ENCODE results near the gene RPTOR.
"Not testable (repeated sequence)": the region's sequence is repeated elsewhere in the genome, so short reads cannot be mapped to it uniquely, and the experiment has no call there.

The RPTOR gene

DNA sequence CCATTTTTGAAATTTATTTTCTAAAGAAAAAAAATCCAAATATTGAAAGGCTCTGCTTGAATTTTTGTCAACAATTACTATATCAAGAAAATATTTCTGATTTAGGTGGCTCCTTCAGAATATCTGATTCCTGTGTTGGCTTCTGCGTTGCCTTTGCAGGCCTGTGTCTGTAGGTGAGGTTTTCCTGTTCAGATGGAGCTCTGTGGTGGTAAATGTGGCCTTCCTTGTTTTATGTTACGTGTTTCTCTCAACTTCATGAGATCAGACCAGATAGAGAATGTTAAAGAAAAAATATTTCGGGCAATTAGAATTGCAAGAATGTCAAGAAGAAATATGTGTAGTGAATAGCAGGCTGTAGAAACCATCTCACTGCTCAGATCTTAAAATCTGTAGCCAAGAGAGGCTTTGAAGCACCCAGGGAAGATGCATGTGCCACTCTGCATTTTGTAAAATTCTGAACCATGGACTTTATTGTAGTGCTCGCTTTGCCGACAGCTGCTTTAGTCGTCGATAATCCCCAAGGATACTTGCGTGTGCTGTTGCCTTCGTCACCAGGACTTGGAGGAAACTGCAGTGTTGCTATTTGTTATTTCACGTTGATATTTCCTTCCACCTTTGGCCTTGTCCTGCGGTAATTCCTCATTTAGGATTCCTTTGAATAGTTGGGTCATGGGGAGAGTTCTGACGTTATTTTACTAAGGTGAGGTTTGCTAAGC is 69.9 kb downstream of the RPTOR start:
- DNase-seq (ENCODE audit: low read depth in 2 of 2): no peak

DNA sequence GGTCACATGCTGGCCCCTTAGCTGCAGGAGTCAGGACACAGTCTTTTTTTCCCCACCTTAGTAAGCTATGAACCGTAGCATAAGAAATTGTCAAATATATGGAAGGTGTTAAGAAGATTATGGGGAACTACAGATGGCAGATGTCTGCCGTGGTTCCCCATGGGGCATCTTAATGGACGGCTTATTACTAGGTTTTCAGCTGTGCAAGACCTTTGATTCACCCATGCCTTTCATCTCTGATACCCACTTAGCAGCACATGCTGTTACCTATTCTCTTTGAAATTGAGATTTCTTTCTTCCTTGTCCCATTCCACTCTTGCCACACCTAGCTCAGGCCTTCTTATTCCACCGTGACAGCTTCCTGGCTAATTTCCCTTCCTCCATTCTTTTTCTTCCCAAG is 70.7 kb downstream of the RPTOR start:
- DNase-seq (ENCODE audit: low read depth in 2 of 2): no peak

DNA sequence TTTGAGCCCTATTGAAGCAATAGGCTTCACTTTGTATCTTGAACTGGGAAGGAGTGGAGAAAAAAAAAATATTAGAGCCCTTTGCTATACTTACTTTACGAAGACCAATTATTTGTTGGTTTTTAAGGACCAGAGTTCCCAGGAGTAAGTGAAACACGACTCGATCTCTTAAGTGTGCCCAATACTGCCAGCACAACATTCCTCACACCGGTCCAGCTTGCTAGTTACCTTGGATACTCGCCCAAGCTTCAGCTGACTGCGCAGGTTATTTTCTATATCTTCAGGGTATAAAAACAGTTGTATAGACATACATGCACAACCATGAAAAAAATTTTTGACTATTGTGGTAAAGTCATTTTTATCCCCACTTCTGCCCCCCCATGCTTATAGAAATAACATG is 72.1 kb downstream of the RPTOR start:
- DNase-seq (ENCODE audit: low read depth in 2 of 2): no peak

DNA sequence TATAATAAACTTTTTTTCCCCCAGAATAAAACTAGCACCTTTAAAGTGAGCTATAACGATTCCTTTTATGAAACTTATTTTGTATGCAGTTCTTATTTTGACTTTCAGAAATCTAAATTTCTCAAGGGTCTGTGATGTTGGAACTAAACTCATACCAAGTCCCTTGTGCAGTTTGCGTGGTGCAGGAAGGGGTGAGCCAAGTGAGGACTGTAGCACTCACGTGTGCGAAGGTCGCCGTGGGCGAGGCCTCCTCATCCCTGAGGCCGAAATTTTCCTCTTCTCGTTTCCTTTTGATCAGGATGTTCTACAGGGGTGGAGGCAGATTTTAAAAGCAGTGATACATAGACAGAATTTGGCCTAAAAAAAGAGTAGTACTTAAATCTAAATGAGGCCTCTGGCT is 73.7 kb downstream of the RPTOR start:
- peak in 1 of 2 experiments; percentile 11 for DNase-seq (ENCODE audit: low read depth in 2 of 2)

DNA sequence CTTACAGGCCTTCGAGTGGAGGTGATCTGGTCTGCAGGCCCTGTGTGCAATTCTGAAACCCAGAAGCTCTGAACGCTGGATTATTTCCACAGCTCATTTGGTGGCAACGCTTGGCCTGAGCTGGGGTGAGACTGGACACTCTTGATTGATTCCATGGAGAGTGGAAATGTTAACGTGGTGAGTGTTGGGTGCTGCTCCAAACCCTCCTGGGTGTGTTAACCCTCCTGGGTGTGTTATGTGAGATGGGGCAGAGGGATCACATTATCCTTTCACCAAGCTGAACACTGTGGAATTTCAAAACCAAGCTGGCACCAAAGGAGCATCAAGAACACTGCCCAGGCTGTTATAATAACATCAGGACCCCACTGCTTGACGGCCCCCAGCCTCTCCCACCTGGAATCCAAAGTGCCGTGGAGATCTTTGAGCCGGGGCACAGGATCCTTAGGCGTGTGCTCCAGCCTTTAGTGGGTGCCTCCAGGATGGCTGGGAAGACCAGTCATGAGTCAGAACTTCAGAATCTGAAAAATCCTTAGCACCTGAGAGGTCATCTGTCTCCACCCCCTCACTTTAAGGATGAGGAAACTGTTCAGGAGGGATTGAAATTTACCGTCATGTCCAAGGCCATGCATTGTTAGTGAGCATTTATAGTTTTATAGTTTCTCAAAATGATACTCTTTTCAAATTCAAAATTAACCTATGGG is 75.0 kb downstream of the RPTOR start:
- no peak for DNase-seq (ENCODE audit: low read depth in 2 of 2)

GRCh38 chr17:80621335-80621996 is 76.8 kb downstream of the RPTOR start:
- DNase-seq (ENCODE audit: low read depth in 2 of 2): no peak

DNA sequence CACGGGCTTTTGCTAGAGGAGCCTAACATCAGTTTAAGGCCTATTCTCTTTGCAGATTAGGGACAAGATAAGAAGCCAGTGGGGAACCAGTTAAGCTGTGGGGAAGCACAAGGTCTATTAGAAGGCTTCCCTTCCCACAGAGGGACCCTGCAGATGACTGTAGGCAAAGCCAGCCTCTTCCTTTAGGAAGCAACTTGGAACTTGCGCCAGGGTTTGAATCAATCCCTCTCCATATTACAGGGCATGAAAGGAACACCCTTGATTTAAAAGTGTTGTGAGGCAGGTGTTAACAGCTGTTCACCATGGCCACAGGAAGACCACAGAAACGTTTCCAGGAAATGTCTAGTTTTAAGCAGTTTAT is 77.3 kb downstream of the RPTOR start:
- no peak for DNase-seq (ENCODE audit: low read depth in 2 of 2)

DNA sequence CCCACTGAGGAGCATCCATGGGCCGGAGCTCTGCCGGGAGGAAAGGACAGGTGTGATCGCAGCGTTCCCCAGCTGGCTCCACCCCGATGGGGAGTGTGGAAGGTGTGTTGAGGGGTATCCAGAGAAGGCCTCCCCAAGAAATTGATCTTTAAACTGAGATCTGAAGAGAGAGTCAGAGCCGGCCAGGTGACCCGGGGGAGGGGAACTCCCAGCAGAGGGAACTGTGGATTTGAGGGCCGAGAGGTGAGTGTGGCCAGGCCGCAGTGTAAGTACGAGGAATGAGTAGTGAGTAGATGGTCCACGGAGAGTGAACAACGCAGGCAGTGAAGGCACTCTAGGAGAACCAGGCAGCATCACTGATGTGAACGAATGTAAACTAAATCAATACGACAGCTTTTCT is 80.2 kb downstream of the RPTOR start:
- DNase-seq (ENCODE audit: low read depth in 2 of 2): no peak

DNA sequence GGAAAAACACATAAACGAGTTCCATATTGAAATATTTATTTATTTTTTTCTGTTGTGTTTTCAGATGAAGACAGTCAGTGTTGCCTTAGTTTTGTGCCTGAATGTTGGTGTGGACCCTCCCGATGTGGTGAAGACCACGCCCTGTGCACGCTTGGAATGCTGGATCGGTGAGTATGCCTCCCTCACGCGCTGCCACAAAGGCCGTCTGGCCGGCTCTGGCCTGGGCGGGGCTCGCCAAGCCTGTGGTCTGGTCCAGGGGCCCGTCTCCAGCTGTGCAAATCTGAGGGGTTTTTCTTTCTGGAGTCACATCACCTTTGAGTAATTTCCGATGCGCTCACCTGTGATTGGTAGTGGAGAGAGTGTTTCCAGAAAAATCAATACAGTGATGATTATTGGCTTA is 81.0 kb downstream of the RPTOR start:
- DNase-seq (ENCODE audit: low read depth in 2 of 2): no peak

DNA sequence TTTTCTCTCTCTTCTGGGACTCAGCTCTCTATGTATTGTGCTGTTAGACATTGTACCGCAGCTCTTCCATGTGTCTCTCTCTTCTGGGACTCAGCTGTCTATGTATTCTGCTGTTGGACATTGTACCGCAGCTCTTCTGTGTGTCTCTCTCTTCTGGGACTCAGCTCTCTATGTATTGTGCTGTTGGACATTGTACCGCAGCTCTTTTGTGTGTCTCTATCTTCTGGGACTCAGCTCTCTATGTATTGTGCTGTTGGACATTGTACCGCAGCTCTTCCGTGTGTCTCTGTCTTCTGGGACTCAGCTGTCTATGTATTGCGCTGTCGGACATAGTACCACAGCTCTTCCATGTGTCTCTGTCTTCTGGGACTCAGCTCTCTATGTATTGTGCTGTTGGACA is 84.2 kb downstream of the RPTOR start:
- not testable (repeated sequence) for DNase-seq (ENCODE audit: low read depth in 2 of 2)

GRCh38 chr17:80629298-80630028 is 84.8 kb downstream of the RPTOR start:
- no peak for DNase-seq (ENCODE audit: low read depth in 2 of 2)

- no peak for DNase-seq (ENCODE audit: low read depth in 2 of 2)
Measured at GRCh38 chr17:80630560-80631120, 86.0 kb downstream of the RPTOR start.

- no peak for DNase-seq (ENCODE audit: low read depth in 2 of 2)
Measured at GRCh38 chr17:80631142-80632045, 86.8 kb downstream of the RPTOR start.

GRCh38 chr17:80632046-80632581 is 87.5 kb downstream of the RPTOR start:
- no peak for DNase-seq (ENCODE audit: low read depth in 2 of 2)

DNA sequence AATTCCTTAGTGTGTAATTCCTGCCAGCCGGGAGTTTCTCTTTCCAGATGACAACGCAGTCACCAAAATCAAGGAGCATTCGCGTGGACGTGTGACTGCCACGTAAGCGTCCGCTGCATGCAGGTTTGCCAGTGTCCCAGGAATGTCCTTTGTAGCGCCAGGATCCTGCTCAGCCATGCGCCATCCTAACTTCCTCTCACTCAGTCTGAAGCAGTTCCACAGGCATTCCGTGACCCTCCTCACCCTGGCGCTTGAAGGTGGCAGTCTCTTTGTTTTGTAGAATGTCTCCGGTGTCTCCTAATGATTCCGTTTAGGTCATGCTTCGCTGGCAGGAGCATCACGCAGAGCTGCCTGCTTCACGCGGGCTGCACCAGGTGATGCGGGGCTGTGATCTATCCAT is 88.6 kb downstream of the RPTOR start:
- no peak for DNase-seq (ENCODE audit: low read depth in 2 of 2)

DNA sequence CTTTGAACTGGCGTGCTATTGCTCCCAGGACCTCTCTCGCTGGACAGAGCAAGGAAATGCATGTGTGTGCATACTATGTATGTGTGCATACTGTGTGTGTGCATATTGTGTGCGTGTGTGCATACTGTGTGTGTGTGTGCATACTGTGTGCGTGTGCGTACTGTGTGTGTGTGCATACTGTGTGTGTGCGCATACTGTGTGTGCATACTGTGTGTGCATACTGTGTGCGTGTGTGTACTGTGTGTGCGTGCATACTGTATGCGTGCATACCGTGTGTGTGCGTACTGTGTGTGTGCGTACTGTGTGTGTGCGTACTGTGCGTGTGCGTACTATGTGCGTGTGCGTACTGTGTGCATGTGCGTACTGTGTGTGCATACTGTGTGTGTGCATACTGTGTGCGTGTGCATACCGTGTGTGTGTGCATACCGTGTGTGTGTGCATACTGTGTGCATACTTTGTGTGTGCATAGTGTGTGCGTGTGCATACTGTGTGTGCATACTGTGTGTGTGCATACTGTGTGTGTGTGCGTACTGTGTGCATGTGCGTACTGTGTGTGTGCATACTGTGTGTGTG is 89.4 kb downstream of the RPTOR start:
- DNase-seq (ENCODE audit: low read depth in 2 of 2): no peak

DNA sequence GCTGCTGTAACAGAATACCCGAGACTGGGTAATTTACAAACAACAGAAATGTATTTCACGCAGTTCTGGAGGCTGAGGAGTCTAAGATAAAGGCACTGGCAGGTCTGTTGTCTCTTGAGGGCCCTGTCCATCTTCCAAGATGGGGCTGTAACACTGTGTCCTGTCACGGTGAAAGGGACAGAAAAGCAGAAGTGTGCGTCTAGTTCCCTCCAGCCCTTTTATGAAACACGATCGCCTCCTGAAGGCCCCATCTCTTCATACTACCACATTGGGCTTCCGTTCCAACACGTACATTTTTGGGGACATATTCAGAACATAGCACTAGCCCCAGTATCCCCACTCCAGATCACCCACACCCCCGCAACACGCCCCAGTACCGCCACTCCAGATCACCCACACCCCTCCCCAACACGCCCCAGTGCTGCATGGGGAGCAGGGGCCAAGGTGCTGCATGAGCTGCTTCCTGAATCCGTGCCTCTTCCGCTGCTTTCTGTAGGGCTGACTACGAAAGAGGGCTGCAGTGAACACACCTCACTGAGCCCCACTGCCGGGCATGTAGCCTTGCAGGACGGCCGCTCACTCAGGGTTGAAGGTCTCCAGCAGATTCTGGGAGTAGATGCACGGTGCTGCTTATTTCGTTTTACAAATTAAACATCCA is 91.9 kb downstream of the RPTOR start:
- no peak for DNase-seq (ENCODE audit: low read depth in 2 of 2)

- DNase-seq (ENCODE audit: low read depth in 2 of 2): no peak
Measured at GRCh38 chr17:80637048-80637781, 92.6 kb downstream of the RPTOR start.

DNA sequence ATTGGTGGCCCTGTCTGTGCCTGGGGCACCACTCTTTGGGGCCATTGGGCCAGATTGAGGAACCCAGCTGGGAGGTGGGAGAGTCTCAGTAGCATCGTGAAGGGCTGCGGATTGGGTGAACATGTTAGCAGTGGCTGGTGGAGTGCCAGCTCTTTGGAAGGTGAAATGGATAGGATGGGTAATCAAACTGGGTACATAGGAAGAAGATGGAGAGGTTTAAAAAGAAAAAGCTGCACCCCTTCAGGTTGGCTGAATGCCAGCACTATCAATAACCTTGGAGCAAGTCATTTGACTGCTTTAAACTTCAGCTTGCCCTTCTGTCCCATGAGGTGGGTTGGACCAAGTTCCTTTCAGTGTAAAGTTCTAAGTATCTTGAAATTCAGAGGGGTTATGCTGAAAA is 95.0 kb downstream of the RPTOR start:
- no peak for DNase-seq (ENCODE audit: low read depth in 2 of 2)

Measured in stimulated activated CD4-positive, alpha-beta T cell treated with anti-CD3 and anti-CD28 coated beads, Interleukin-12 subunit alpha, Interleukin-12 subunit beta, amount 100 ng/mL, for 24 hours (primary cell).